Measurements from ENCODE around the gene ST8SIA6. TPM values are rescaled to one million over a fixed set of nuclear protein-coding genes. Genes with fewer than 3 reads are reported as not detected.
"Not testable (repeated sequence)": the region's sequence is repeated elsewhere in the genome, so short reads cannot be mapped to it uniquely, and the experiment has no call there.

Gene ST8SIA6
- total RNA-seq, 1 donor from 2014 or later: 4.9 TPM

DNA sequence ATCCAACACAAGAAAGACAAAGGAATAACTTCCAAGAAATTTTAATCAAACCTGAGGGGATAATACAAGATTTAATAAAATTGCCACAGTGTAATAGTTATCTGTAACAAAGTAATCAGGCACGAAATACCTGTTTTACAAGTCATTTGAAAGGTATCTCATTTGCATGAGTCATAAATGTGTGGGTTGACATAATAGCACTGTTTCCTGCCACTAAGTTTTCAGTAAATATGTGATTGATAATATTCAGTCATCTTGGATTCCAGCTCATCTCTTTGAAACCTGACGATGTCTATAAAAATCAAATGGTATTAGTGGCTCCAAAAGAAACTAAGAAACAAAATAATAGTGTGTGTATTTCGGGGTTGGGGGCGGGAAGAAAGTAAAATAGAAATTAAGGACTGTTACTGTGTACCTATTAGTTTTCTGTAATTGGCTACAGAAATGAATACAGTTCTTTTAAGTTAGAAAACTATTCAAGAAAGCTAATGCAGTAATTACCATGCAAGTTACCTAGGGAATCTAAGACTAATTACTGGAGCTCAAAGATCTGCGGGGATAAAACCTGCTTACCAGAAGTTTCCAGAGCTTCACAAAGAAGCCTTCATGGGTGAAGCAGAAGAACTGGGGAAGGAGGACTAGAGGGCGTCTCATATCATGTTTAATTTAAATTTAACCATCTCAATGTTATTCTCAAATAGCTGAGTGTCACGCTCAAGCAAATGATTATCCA lies 100.7 kb downstream of the ST8SIA6 start:
- no peak for DNase-seq (ENCODE audit: low spot score in 2 of 2)
- no peak for FAIRE-seq

DNA sequence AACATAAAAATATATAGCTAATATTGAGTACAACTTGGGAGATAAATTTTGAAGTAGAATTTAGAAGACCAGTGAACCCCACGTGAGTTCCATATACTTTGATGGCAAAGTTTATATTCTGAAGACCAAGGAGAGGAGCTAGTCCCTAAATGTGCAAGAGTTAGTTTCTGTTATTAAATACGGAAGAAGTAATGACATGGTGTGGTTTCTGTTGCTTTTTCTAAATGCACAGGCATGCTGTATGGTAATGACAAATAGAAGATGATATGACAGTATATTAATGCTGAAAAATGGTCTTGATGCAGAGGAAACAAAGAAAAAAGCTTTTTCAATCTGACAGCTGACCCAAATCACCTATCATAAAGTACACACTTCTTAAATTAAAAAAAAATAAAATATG lies 101.8 kb downstream of the ST8SIA6 start:
- no peak for FAIRE-seq
- no peak for DNase-seq (ENCODE audit: low spot score in 2 of 2)

DNA sequence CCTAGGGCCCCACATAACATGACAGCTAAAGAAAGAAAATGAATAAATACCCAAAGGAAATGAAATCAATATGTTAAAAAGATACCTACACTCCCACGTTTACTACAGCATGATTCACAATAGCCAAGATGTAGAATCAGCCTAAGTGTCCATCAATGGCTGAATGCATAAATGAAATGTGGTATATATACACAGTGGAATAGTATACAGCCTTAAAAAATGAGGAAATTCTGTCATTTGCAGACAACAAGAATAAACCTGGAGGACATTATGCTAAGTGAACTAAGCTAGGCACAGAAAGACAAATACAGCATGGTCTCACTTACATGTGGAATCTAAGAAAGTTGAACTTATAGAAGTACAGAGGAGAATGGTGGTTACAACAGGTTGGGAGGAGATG lies 102.9 kb downstream of the ST8SIA6 start:
- FAIRE-seq (no peak), DNase-seq (ENCODE audit: low spot score in 2 of 2) (no peak)

DNA sequence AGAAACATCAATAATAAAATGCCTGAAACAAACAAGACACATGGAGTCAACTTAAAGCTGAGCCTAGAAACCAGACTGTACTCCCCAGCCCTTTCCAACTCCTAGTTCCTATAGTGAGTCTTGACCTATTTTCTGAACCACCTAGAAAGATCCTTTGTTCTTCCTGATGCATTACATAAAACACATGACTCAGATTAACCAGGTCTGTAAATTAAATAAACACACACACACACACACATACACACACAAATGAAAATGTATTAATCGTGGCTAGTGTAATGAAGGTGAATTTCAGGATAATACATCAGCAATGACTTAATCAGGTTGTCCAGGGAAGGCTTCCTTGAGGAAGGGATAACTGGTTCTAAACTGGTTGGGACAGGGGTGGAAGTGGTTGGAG lies 104.7 kb downstream of the ST8SIA6 start:
- DNase-seq (ENCODE audit: low spot score in 2 of 2) (no peak), FAIRE-seq (no peak)

DNA sequence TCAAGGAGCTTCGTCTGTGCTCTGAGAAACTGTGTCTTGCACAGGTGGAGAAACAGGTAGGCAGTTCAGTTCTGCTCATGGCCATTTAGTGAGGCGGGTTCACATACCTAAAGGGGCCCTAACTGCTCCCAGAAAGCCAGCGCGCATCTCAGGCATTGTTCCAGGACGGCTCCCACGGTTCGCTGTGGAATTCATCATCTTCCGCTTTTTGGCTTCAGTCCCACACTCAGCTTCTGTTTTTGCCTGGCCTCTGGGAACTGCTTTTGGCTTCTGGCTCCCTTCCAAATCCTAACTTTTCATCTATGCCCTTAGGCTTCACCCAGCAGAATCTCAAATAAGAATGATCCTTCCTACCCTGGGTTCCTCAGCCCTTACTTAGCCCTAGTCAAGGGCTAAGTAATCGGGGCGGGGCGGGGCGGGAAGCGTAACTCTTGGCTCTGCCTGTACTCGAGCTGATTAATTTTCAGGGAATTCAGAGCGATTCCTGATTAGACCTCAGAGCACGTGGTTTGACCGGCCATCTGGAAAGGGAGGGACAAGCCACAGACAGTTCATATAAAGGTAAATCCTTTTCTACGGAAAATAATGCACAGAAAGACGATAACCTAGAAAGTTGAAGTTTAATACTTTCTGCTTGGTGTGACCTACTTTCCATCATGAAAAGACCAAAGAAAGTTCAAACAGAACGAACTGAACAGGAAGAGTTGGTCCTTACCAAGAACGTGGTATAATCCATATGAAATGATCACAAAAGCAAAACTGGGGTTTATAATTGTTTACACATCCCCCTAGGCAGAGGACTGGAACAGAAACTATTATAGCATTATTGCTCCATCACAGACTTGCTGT lies 105.7 kb downstream of the ST8SIA6 start:
- peak in 1 of 2 donors; percentile 14 for DNase-seq (ENCODE audit: low spot score in 2 of 2)
- no peak for FAIRE-seq

DNA sequence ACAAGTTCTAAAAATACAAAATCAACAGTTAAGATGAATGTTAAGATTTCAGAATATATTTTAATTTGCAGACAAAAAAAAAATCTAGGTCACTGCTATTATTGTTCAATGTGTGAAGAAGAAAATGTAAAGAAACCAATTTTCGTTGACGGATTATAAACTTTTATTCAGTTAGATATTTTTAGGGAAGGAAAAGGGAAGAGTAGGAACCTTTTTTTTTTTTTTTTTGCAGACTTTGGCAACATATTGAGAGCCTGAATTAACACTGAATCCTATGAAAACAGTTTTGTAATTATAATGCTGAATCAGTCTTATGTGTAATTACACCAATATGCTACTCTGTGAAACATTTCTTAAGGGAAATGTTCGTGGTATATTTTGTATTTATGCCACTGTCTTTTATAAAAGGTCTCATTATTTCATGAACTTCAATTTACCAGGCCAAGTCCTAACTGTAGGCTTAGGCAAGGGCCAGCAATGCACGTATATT lies 106.3 kb downstream of the ST8SIA6 start:
- peak; percentile 10 for FAIRE-seq
- DNase-seq (ENCODE audit: low spot score in 2 of 2): no peak

DNA sequence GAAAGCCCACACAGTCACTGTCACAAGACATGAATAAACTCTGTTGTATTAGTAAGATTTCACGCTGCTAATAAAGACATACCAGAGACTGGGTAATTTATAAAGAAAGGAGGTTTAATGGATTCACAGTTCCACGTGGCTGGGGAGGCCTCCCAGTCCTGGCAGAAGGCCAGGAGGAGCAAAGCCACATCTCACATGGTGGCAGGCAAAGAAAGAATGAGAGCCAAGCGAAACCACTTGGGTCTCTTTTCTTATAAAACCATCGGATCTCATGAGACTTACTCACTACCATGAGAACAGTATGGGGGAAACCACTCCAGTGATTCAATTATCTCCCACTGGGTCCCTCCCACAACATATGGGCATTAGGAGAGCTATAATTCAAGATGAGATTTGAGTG lies 110.2 kb downstream of the ST8SIA6 start:
- FAIRE-seq (no peak), DNase-seq (ENCODE audit: low spot score in 2 of 2) (no peak)

DNA sequence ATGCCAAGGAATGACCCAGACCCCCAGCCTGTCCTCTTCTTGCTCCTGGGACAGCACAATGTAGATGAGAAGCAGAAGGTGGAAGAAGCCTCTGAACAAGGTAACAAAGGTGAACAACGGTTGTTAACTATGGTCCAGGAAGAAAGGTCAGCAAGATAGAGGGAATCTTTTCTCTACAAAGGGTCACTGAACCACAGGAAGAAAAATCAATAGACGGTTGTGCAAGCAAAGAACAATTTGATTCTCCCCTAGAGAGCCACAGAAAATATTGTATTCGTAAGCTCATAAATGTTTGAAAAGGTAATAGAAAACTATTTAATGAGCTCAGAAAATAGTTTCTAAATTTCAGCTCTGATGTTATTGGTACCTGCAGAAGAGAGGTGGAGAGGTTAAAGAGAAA lies 111.3 kb downstream of the ST8SIA6 start:
- FAIRE-seq: no peak
- DNase-seq (ENCODE audit: low spot score in 2 of 2): no peak

DNA sequence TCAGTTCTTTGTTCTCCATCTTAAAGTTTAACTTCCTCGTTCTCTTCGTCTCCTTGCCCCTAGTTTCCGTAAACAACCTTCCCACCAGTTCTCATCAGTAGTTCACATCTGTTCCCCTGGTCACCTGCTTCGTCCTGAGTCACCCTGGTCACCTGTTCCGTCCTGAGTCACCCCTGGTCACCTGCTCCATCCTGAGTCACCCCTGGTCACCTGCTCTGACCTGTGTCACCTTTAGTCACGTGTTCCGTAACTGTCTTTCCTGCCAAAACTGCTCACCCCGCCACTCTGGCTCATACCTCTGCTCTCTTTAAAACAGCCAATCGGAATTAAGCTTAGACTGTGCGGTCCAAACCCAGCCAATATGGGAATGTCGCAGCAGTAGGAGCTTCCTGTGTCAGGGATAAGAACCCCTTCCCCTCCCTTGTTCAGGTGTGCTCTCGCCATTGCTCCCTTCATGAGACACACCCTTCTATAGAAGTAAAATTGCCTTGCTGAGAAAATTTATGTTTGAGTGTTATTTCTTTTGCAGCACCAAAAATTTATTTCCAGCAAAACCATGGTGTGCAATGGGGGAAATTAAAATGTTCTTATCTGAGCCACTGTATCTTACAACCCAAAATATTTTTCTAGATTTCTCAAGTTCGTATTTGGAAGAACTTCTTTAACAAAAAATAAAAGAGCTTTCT lies 114.1 kb downstream of the ST8SIA6 start:
- no peak for FAIRE-seq
- no peak for DNase-seq (ENCODE audit: low spot score in 2 of 2)

DNA sequence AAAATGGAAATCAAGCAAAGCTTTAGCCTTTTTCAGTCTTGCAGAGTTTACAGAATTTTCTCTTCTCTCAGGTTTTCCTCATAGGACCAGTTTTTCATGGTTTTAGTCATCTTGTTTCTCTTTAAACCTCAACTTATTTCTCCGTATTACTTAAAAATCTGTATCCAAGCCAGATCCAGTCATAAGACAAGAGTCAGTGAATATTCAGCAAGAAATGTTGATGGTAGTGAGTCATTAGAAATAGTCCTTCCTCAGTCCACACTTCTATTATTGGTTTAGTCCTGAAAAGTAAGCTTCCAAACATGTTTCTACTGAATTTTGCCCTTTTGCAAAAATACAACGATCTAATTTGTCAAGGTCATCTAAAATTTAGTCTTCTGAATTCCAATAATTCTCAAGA lies 119.3 kb downstream of the ST8SIA6 start:
- DNase-seq (ENCODE audit: low spot score in 2 of 2): no peak
- FAIRE-seq: no peak

DNA sequence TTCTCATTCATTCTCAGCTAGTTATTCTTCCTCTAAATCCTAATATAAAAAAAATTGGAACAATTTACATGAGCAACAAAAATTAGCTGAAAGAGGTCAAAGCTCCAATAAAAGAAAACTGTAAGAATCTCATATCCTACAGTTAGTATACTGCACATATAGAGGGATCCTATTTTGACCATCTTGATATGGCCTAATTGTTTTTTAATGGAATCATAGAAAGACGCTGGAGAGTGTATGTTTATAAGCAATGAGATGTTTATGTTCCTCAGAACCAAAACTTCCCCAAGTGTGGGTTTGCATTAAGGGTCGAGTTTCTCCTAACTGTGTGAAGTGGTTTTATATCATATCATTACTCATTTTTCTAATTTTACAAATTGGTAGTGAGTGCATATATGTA lies 123.9 kb downstream of the ST8SIA6 start:
- DNase-seq (ENCODE audit: low spot score in 2 of 2): no peak
- no peak for FAIRE-seq

DNA sequence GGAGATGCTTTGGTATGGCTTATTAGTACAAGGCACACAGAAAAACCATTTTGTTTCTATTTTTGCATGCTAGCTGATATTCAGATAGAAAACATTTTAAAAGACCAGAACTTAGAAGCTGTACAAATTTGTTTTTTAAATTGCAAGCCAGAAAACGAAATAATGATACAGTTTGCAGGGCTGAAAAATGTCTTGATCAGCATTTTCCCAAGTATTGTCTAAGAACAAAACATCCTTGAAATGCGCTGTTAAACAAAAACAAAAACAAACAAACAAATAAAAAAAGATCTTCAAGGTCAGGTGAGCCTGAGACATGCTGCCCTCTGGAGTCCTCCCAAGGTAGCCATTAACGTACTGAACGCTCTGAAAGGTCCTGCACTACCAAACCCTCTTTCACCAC lies 128.0 kb downstream of the ST8SIA6 start:
- no peak for FAIRE-seq
- DNase-seq (ENCODE audit: low spot score in 2 of 2): no peak

DNA sequence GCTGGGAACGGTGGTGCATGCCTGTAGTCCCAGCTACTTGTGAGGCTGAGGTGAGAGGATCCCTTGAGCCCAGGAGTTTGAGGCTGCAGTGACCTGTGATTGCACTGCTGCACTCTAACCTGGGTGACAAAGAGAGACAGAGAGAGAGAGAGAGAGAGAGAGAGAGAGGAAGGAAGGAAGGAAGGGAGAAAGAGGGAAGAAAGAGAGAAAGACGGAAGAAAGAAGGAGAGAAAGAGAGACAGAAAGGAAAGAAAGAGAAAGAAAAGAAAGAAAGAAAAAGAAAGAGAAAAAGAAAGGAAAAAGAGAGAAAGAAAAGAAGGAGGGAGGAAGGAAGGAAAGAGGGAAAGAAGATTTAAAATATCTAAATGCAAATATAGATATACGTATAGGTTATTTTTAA lies 132.4 kb downstream of the ST8SIA6 start:
- not testable (repeated sequence) for FAIRE-seq; DNase-seq (ENCODE audit: low spot score in 2 of 2)

DNA sequence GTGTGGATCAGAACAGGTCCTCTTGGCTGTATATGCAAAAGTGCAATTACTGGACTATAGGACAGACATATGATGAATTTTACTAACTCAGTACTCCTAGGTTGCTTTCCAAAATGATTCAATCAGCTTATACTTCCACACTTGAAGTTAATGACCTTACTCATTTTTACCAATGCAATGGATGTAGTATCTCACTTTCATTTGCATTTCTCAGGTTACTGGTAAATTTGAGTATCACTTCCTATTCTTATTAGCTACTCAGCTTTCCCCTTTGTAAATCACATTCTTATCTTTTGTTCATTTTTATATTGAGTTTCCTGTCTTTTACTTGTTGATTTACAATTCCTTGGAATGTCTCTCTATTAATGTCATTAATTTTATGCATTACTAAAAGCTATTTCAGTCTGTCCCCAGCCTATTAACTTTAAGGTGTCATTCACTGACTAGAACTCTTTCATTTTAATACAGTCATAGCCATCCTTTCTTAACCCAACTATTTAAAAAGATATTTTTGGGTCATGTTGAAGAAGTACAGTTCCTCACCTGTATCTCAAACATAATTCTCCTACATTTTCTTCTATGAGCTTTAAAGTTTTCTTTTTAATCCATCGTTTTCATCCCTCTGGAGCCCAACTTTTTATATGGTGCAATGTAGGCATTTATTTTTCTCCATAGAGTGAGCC lies 137.8 kb downstream of the ST8SIA6 start:
- DNase-seq (ENCODE audit: low spot score in 2 of 2): no peak
- no peak for FAIRE-seq

DNA sequence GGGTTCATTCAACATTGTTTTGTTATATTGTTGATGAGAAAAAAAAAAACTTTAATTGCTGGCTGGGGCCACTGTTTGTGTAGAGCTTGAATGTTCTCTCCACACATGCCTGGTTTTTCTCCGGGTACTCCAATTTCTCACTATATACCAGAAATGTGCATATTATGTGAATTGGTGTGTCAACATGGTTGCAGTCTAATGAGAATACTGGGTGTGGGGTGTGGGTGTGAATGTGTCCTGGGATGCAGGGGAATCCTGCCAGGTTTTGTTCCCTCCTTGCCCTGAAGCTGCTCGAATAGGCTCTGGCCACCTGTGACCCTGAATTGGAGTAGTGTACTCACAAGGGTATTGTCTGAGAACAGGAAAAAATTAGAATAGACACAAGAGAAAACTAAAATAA lies 145.0 kb downstream of the ST8SIA6 start:
- DNase-seq (ENCODE audit: low spot score in 2 of 2): no peak
- FAIRE-seq: no peak

DNA sequence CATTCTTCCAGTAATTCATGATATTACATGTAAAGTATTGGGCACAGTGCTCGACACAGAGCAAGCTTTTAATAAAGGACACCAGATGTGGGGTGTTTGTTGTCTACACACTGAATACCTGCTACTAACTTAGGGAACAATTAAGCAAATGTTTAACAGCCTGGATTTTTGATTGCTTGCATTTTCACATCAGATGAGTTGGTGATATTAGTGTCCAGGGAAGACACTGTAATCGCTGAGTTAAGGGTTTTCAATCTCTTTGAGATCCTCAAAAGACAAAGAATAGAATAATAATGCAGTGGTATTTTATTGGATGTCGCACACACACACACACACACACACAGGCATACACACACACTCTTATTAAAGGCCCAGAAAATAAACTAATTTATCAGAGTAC lies 147.3 kb downstream of the ST8SIA6 start:
- DNase-seq (ENCODE audit: low spot score in 2 of 2) (no peak), FAIRE-seq (no peak)

DNA sequence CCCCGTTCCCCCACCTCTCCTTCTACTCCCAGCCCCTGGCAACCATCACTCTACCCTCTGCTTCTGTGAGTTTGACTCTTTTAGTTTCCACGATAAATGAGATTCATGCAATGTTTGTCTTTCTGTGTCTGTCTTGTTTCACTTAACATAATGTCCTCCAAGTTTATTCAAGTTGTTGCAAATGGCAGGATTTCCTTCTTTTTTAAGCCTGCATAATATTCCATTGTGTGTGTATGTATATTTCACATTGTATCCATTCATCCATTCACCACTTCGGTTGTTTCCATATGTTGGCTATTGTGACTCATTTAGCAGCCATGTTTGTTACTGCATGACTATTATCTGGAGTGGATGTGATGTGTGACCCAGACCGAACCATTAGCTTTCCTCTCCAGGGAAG lies 162.0 kb downstream of the ST8SIA6 start:
- DNase-seq (ENCODE audit: low spot score in 2 of 2) (no peak), FAIRE-seq (no peak)

DNA sequence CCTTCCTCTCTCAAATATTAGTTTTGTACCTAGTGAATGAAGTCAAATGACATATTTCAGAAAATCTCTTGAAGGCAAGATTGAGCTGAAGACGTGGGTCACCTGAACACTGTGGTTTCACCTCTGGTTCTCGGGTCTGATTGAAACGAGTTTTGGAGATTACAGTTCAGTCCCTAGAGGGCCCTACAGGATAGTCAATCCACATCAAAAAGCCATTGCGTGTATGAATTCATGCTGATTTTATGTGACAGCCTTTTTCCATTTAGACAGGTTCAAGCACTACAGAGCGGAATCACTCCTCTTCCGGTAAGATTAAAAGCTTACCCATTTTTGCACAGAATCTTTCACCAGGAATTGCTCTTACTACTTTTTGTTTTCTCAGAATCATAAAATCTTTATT lies 164.2 kb downstream of the ST8SIA6 start:
- FAIRE-seq (no peak), DNase-seq (ENCODE audit: low spot score in 2 of 2) (no peak)

DNA sequence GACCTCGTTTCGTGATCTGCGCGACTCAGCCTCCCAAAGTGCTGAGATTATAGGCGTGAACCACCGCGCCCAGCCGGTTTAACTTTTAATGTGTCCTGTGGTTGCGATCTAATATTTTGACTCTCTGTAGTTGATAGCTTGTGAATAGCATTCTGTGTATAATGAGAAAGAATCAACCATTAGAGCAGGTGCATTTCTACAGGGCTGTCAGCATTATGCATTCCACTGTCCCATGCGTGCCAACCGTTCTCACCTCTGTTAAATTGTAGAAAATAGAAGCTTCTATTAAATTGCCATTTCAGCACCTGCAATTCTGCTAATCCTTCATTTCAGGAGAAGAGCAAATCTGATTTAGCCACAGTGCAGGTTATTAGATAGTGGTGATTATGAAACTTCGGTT lies 164.6 kb downstream of the ST8SIA6 start:
- no peak for DNase-seq (ENCODE audit: low spot score in 2 of 2)
- no peak for FAIRE-seq
